GM19023 (cell line): ENCODE measurements around the gene IFI16.

ENCODE experiments used
- ATAC-seq: cut with Tn5 transposase; IDR thresholded peaks from one replicate; pipeline ENCODE4 v1.9.1; 2021; ENCODE audit warnings: mild to moderate bottlenecking, moderate library complexity; ENCODE audit not compliant: unreplicated experiment

Gene IFI16

DNA sequence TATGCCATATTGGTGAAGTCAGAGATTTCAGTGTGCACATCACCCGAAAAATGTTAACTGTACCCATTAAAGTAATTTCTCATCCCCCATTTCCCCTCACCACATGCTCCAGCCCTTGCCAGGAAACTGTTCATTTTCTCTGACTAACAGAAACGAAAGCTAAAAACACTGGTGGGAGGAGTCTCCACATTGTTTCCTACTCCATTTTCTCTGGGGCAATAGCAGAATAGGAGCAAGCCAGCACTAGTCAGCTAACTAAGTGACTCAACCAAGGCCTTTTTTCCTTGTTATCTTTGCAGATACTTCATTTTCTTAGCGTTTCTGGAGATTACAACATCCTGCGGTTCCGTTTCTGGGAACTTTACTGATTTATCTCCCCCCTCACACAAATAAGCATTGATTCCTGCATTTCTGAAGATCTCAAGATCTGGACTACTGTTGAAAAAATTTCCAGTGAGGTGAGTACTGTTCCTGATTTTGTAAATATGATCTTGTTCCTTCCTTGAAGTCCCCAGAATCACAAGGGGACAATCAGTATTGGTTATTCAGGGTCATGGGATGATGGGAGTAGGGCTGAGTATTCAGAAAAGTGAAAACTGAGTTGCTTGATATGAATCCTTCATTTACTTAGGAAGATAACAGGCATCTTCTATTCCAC, at the start of gene IFI16:
IFI16 (plus strand) TSS at position 204 of the 658 bp plus-strand sequence. CDS start 4,774 bp downstream, outside the sequence.
- ATAC-seq, result peak; percentile 72

GRCh38 chr1:158961178-158961577, 48.5 kb upstream of the IFI16 start:
- ATAC-seq, result no peak

DNA sequence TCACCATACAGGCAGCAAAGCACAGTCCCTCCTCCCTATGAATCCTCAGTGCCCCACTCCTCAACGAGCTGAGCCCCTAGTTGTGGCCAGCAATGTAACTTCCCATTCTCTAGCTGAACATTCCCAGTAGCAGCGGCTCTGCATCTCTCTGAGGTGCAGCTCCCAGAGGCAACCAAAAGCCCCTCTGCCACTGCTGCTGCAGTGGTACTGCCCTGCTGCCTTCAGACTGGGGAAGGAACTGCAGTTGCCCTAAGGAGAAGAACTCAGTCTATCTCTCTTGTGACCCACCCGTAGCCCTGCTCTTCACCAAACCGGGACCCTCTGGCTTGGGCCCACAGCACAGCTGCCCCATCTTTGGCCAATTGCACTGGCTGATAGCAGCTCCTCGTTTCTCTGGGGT, 46.7 kb upstream of the IFI16 start:
- ATAC-seq, result no peak

- no peak for ATAC-seq
Measured at GRCh38 chr1:158969166-158969565, 40.5 kb upstream of the IFI16 start.

- ATAC-seq, result no peak
Measured at GRCh38 chr1:158969855-158970254, 39.9 kb upstream of the IFI16 start.

GRCh38 chr1:158972841-158973240, 36.9 kb upstream of the IFI16 start:
- no peak for ATAC-seq

DNA sequence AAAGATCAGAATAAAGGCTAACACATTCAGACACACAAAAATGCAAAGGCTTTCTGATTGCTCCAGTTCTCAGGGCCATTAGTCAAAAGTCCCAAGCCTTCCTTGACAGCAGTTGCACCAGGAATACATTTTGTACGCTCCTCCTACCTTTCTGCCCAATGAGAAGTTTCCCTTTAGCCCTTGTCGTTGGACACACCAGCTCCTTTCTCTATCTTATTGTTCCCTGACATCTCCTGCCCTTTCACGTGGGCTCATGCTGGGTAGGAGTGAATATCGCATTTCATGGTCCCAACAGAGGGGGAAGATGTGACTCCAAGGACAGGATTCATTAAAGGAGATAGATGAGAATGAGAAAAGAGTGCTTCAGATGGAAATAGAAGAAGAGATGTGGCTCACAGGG, 33.5 kb upstream of the IFI16 start:
- no peak for ATAC-seq

DNA sequence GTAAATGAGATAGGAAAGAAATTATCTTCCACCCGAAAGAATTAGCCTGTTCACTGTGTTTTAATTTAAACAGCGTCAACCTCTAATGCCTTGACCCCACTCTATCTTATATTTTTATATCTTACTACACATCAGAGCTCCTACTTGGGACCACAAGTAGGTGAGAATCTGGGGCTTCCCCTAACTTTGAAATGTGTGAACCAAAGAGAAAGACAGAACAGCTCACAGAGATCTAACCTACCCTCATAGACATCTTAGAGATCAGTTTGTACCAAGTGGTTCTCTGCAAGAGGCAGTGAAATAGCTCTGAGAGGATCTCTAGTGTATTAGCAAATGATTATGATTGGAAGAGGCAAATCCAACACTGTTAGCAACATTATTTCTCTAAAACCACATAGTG, 31.0 kb upstream of the IFI16 start:
- no peak for ATAC-seq

DNA sequence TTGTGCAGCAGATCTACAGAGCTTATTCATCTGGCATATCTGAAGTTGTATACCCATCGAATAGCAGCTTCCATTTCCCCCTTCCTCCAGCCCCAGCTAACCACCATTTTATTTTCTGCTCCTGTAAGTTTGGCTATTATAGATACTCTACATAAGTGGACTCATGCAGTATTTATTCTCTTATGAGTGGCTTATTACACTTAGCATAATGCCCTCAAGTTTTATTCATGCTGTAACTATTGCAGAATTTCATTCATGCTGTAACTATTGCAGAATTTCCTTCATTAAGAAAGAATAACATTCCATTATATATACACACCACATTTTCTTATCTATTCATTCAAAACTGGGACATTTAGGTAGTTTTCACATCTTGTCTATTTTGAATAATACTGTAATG, 30.5 kb upstream of the IFI16 start:
- no peak for ATAC-seq

DNA sequence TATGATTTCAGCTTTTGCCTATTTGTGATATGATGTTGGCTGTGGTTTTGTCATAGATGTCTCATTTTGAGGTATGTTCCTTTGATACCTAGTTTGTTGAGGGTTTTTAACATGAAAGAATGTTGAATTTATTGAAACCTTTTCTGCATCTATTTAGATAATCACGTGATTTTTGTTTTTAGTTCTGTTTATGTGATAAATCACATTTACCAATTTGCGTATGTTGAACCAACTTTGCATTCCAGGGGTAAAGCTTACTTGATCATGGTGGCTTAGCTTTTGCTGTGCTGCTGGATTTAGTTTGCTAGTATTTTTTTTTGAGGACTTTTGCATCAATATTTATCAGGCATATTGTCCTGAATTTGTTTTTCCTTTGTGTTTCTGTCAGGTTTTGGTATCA, 26.5 kb upstream of the IFI16 start:
- ATAC-seq, result no peak

GRCh38 chr1:158984386-158984785, 25.3 kb upstream of the IFI16 start:
- ATAC-seq, result no peak

DNA sequence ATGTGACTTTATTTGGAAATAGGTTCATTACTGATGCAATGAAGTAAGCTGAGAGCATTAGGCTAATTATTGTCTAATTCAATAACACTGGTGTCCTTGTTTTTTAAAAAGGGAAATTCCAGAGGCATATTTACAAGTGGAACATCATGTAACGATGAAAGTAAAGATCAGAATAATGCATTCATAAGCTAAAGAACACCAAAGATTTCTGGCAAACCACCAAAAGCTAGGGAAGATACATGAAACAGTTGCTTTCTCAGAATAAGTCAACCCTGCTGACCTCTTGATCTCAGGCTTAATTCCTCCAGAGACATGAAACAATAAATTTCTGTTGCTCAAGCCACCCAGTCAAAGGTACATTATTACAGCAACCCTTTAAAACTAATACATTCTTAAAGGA, 20.3 kb upstream of the IFI16 start:
- no peak for ATAC-seq

DNA sequence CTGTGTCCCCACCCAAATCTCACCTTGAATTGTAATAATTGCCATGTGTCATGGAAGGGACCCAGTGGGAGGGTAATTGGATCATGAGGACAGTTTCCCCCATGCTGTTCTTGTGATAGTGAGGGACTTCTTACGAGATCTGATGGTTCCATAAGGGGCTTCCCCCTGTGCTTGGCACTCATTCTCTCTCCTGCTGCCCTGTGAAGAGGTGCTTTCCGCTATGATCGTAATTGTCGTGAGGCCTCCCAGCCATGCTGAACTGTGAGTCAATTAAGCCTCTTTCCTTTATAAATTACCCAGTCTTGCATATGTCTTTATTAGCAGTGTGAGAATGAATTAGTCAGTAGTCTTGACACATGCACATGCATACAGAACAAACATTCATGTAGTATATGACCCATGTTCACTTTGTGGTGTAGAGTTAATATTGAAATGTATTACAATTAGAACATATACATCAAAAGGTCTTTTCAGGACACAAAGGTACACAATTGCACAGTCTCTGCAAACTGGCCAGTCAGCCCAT, 16.9 kb upstream of the IFI16 start:
- ATAC-seq, result no peak

GRCh38 chr1:158996998-158997397, 12.7 kb upstream of the IFI16 start:
- ATAC-seq, result no peak

- no peak for ATAC-seq
Measured at GRCh38 chr1:158998037-158998780, 11.5 kb upstream of the IFI16 start.

- no peak for ATAC-seq
Measured at GRCh38 chr1:158998781-158999161, 10.9 kb upstream of the IFI16 start.

DNA sequence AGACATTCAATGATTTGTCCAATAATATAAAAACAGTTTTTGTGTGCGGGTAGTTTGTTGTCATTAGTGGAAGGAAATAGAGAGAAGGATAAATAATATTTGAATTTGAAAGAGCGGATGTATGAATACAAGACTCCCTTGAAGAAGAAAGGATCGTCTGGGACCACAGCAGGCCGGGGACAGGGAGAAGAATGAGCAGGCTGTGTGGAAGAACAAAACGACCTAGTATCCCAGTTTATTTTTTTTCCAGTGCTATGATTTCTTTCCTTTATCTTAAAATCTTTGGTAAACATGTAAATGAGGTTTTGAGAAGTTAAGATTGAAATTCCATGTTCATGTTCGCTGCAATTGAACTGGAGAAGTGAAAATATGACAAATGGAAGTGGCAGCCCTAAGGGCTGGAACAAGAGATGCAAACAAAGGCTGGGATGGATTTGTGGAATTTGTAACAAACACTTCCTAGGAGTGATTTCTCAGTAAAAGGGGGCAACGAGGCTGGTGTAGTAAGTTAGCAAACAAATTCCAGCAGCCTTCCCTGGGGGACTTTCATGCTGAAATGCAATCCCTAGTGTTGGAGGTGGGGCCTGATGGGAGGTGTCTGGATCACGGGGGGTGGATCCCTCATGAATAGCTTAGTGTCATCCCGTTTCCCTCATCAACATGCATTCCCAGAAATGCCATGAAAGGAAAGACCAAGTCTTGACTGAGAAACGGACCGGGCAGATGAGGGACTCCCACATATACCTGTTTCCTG, 10.2 kb upstream of the IFI16 start:
- ATAC-seq, result no peak

GRCh38 chr1:159000070-159000409, 9.7 kb upstream of the IFI16 start:
- no peak for ATAC-seq

DNA sequence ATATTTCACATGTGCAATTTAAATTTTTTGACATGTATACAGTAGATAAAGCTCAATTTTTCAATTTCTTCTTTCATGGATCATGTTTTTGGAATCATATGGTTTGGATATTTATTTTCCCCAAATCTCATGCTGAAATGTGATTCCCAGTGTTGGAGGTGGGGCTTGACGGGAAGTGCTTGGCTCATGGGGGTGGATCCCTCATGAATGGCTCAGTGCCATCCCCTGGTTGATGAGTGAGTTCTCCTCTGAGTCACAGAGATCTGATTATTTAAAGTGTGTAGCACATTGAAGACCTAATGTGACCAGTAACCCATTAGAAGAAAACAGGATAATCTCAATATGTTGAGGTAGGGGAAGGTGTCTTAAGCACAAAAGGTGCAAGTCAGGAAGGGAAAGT, 9.1 kb upstream of the IFI16 start:
- no peak for ATAC-seq

GRCh38 chr1:159005161-159005560, 4.5 kb upstream of the IFI16 start:
- no peak for ATAC-seq

- no peak for ATAC-seq
Measured at GRCh38 chr1:159005676-159006075, 4.0 kb upstream of the IFI16 start.
